GM18858 (cell line): Measurements from ENCODE around the gene INTS1.

ENCODE experiments used
- ATAC-seq: cut with Tn5 transposase; IDR thresholded peaks from one replicate; pipeline ENCODE4 v1.9.1; 2021; ENCODE audit not compliant: unreplicated experiment

Gene INTS1, protein sequence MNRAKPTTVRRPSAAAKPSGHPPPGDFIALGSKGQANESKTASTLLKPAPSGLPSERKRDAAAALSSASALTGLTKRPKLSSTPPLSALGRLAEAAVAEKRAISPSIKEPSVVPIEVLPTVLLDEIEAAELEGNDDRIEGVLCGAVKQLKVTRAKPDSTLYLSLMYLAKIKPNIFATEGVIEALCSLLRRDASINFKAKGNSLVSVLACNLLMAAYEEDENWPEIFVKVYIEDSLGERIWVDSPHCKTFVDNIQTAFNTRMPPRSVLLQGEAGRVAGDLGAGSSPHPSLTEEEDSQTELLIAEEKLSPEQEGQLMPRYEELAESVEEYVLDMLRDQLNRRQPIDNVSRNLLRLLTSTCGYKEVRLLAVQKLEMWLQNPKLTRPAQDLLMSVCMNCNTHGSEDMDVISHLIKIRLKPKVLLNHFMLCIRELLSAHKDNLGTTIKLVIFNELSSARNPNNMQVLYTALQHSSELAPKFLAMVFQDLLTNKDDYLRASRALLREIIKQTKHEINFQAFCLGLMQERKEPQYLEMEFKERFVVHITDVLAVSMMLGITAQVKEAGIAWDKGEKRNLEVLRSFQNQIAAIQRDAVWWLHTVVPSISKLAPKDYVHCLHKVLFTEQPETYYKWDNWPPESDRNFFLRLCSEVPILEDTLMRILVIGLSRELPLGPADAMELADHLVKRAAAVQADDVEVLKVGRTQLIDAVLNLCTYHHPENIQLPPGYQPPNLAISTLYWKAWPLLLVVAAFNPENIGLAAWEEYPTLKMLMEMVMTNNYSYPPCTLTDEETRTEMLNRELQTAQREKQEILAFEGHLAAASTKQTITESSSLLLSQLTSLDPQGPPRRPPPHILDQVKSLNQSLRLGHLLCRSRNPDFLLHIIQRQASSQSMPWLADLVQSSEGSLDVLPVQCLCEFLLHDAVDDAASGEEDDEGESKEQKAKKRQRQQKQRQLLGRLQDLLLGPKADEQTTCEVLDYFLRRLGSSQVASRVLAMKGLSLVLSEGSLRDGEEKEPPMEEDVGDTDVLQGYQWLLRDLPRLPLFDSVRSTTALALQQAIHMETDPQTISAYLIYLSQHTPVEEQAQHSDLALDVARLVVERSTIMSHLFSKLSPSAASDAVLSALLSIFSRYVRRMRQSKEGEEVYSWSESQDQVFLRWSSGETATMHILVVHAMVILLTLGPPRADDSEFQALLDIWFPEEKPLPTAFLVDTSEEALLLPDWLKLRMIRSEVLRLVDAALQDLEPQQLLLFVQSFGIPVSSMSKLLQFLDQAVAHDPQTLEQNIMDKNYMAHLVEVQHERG (N-terminal part only)

DNA sequence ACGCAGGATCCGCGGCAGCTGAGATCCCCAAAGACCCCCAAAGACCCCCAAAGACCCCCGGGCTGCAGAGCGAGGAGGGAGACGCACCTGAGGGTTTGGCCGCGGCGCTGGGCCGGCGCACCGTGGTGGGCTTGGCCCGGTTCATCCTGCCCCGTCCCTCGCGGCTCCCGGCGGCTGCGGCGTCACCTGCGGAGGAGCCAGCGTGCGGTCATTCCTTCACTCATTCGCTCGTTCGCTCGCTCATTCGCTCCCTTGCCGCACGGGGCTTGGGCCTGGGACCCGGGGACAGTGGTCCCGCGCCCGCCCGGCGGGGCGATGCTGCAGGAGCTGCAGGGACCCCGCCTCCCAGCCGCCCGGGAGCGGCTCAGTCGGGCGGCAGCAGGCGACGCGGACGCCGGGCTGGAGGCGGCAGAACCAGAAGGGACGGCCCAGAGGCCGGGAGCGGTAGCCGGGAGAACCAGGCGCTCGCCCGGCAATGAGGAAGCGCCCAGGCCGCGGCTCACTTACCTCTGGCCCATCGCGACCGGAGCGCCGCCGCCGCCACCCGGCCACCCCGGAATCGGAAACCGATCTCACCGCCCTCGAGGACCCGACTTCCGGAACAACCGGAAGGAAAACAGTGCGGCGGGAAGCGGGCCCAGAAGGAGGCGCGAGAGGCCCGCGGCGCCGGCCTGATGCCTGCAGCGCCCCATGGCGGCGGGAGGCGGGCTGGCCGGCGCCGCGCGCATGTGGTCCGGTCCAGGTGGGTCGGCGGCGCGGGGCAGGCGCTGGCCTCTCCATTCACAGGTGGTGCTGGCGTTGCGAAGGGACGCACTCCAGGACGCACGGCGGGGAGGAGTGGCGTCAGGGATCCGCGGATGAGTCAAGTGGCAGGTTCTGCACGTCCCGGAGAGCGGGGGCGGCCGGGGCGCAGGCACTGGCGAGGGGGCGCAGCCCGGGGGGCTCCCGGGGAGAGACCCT lies at the start of gene INTS1:
TSS of gene INTS1 (minus strand) at position 574 of the 960 bp plus-strand sequence. CDS start at position 145, 429 bp downstream.
- peak; percentile 68 for ATAC-seq

DNA sequence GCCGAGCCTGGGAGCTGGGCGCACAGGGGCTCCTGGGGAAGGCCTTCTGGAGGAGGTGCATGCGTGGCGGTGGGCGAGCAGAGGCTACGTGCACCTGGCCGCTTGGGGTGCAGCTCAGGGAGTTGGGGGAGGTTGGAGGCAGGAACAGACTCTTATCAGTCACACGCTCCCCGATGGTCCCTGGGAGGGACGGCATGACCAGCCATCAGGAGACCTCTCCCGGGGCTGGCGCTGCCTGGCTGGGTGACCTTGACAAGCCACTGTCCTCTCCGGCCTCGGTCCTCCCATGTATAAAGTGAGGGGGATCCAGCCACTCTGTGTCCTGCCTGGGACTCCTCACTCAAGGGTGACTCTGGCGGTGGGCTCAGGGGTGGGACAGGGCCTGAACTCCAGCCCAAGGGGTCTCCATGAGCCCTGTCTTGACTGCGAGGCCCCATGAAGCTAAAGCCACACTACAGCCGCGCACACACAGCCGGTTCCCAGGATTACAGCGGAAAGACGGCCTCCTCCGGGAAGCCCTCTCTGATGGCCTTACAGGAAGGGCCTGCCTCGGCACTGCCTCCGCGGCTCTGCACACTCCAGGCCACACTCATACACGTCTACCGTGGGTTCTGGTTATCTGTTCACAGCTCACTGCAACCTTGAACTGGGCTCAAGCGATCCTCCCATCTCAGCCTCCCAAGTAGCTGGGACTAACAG lies 49.5 kb upstream of the INTS1 start:
- no peak for ATAC-seq

DNA sequence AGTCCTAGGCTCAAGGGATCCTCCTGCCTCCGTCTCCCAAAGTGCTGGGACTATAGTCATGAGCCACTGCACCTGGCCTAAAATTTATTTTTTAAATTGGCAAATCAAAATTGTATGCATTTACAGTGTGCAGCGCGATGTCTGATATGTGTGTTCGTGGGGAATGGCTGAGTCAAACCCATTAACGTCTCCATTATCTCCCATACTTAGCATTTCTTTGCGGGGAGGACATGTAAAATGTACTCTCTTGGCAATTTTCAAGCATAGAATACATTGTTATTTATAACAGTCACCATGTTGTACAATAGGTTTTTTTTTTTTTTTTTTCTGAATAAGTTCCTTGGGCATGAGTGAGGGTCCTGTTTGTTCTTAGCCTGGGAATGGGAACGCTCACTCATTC lies 48.0 kb upstream of the INTS1 start:
- no peak for ATAC-seq

DNA sequence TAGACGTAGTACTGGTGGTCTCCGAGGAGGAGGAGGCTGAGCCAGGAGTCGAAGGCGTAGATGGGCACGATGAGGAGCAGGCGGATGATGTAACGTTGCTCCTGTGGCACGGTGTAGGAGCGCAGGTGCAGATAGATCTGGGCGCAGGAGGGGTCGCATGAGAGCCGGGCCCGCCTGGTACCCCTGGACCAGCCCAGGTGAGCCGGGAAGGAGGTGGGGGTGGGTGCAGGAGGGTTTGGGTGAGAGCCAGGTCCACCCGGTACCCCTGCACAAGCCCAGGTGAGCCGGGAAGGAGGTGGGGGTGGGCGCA lies 46.6 kb upstream of the INTS1 start:
- ATAC-seq: no peak

DNA sequence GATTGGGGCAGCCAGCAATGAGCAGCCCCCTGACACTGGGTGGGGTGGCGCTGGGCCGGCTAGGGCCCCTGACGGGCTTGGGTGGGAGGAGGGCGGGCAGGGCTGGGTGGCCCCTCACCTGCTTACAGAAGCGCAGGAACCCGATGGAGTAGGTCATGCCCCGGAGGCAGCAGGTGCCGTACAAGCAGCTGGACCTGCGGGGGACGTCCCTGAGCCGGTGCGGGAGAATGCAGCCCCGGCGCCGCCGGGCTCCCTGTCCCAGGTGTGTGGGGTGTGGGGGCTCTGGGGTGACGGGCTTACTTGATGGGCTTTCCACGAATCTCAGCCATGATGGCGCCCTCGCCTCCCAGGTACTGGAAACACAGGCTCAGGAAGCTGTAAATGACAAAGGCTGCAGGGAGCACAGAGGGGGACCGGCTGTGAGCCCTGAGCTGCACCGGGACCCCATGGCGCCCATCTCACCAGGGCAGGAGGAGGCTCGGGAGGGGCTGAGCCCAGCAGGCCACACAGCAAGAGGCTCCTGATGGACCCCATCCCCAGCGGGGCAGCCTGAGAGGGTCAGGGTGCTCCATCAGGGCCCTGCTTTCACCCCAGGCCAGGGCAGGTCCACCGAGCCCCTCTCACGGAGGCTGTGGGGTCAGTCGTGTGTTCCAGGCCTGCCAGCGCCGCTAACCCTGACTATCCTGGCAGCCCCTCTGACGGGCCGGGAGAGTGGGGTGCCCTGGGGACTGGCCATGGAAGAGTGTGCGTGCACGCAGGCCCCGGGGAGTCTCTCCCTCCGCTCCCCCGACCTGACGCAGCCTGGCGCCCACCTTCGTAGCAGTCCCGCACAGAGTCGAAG lies 46.0 kb upstream of the INTS1 start:
- no peak for ATAC-seq

DNA sequence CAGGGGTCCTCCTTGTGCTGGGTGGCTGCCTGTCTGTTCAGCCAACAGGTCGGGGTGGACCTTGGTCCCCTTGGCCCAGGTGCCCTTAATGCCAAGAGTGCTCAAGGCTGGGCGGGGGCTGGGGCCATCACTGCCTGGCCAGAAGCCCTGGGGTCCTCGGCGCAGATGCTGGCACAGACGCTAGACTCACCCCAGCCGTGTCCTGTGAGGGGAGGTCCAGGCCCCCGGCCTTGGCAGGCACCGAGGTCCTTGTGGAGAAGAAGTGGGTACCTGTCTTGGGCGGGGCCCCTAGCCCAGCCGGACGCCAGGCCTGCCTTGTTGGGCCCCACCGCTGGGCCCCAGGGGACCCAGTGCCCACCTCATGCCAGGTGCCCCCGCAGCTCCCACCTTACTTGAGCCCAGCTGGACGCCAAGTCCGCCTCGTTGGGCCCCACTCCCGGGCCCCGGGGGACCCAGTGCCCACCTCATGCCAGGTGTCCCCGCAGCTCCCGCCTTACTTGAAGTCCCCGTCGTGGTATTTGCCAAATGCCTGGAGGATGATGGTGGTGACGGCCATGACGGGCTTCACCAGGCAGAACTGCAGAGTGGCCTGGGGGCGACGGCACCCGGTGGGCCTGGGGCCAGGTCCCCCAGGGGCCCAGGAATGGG lies 45.3 kb upstream of the INTS1 start:
- no peak for ATAC-seq

DNA sequence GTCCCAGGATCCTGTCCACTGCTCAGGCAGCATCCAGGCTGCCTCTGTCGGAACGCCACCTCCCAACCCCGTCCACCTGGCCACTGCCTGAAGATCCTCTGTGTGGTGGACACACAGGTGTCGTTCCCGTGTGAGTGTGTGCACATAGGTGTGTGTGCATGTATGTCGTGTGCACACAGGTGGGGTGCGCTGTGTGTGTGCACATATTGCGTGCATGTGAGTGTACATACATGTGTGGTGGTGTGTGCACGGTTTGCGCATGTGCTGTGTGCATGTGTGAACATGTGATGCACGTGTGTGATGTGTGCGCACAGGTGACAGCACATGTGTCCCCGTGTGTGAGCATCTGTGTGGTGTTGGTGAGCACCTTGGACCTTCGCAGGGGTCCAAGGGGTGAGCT lies 44.8 kb upstream of the INTS1 start:
- ATAC-seq: no peak

DNA sequence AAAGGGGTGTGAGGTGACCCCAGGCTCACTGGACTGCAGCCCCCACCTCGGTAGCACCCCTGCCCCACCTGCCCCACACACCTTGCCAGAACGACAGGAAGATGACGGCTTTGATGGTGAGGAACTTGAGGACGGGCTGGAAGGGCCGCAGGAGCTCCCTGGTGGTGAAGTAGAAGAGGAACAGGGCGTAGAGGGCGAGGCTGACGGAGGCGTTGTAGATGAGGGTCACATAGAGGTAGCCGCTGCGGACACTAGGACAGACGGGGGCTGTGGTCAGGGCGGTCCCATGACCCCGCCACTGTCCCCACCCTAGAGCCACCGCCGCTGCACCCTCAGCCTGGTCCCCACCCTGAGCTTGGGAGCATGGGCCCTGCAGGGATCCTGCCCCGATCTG lies 44.2 kb upstream of the INTS1 start:
- no peak for ATAC-seq

DNA sequence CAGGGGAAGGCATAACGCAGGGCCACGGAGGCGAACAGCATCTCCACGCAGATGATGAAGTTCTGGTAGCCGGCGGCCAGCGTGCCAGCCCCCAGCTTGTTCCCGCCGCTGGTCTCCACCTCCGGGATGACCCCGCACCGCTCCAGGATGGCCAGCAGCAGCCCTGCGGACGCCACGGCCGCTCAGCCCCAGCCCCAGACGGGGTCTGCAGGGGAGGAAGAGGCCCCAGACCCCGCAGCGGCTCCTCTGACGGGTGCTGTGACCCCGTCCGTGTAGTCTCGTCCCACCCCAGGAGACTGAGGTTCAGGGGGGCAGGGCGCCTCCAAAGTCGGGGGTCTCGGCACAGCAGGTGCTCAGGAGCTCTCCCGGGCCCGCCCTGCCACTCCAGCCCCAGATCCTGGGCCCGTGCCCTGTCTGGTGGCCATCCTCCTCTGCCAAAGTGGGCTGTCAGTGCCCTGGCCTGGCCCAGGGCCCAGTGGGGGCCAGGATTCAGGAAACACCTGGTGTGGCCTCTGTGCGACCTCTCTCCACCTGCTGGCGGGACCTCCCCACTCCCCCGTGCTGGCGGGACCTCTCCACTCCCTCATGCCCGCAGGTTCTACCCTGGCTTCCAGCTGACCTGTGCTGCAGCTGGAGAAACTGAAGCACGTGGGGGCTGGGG lies 43.7 kb upstream of the INTS1 start:
- ATAC-seq: no peak

DNA sequence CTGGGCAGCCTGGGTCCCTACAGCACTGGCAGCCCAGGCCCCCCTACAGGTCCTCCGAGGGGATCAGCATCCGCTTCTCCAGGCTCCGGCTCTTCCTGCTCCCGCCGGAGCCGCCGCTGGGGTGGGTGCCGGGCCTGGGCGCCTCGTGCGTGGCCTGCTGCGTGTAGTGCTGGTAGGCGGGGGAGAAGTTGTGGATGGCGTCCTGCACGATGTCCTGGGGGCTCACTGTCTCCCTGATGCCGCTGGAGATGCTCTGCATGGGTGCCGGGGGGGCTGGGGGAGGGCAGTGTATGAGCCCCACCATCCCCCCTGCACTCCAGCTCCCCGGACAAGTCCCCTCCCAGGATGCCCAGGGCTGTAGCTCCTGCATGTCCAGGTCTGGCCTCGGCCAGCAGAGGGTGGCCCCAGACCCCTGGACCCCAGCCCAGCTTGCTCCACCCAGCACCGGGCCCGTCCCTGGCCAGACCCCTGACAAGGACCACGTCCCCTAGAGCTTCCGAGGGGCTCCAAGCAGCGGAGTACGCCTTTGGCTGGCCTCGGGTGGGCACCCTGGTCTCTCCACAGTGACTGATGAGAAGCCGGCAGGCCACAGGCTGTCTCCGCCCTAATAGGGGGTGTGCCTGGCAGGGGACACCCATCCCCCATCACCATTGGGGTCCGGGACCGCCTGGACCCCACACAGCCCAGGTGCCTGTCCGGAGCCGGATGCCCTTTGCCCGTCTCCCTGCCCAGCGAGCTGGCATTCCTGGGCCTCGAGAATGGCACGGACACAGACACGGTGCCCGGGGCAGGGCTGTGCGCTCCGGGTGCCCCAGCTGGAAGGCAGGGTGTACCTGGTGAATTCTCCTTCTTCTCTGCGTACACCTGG lies 43.0 kb upstream of the INTS1 start:
- no peak for ATAC-seq

DNA sequence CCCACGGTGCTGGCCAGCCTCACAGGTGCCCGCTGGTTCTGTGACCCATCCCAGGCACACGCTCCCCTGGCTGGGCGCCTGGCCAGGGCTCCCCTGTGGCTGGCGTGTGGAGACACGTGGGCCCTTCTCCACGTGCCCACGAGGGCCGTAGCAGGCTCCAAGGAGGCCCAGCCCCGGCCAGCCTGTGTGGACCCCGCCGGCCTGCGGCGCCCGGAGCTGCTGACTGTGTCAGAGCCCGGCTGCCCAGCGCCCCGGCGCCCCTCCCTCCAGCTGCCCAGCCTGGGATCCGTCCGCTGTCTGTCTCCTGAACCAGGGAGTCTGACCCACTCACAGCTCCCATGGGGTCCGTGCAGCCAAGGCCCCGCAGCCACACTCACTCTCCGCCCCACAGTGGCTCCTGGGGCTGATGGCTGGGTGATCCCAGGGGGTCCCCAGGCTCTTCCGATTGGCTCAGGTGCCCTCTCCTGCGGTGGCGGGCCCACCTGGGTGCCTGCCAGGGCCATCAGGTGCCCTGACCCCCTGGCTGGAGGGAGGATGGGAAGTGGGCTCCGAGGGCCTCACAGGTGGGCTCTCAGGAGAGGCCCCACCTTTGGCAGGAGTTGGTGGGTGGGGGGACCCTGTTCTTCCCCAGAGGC lies 42.2 kb upstream of the INTS1 start:
- ATAC-seq: no peak

DNA sequence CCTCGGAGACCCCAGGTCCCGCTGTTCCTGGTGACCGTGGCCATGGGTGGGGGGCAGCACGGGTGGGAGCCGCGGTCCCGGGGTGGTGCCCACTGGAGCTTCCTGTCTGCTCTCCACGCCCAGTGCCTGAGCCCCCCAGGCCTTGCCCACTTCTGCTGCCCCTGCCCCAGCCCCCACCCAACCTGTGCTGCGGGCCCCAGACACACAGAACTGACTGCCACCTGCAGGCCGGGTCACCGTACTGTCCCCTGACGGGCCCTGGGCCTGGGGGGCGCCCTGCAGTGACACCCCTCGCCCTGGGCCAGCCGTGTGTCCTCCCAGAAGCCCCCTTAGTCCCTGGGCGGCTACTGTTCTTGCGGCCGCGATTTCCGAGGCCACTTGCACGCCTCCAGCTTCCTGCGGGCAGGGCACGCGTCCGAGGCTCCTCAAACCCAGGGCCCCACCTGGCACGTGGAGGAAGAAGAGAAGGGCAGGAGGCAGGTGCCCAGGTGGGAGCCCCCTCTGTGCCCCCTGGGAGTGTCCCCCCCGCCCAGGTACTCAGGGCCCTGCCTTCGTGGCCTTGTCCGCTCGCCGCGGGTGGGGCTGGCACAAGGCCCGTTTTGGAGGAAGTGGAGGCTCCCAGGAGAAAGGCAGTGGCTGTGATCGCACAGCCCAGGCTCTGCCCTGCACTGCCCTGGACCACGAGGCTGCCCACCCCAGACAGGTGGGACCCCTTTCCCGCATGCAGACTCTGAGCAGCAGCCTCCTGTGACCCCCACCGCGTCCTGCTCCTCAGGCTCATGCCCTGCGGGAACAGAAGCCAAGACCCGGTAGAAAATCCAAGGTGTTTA lies 41.4 kb upstream of the INTS1 start:
- ATAC-seq: no peak

DNA sequence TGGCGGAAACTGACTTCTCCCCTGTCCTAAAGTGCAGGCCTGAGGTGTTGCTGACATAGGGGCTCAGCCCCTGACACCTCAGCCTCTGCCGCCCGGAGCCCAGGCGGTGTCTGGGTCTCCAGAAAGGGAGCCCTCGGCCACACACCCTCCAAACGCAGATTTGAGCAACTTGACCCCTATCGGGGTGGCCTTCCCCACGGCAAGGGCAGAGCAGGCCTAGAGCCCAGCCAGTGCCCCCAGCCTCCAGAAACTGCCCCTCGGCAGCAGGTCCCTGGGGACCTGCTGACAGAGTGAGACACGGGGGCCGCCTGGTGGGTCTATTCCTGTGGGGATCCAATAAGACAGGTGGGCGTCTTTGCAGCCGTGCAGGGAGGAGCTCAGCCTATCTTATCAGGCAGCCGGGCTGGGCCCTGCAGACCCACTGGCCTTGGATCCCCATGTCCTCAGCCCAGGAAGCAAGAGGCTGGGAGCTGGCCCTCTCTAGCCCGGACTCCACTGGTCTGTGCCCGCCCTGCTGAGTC lies 40.8 kb upstream of the INTS1 start:
- ATAC-seq: no peak

DNA sequence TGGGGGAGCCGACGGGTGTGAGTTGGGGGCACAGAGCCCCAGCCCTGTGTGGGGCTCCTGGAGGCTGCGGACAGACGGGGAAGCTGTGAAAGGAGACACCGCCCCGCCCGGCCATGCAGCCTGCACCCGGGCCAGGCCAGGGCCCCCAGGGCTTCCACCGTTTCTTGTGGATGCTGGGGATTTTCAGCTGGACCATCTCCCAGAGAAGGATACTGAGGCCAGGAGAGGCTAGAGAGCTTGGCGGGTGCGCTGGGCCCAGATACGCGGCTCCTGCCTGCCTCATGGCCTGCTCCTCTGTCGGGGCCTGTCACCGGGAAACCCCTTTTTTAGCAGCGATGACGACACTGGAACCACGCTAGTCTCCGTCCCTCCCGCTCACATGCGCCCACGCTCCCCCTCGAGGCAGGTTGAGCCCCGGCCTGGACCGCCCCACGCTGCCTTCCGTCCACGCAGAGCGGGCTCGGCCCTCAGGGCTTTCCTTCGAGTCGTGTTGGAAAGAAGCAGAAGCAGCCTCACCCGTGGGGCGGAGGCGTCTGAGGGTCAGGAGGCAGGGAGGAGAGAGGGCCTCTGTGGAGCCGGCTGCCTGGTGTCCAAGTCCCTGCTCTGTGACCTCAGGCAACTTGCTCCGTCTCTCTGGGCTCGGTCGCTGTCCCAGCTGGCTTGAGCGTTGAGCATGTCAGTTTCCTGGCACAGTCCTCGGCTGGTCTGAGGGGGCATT lies 40.1 kb upstream of the INTS1 start:
- ATAC-seq: no peak

DNA sequence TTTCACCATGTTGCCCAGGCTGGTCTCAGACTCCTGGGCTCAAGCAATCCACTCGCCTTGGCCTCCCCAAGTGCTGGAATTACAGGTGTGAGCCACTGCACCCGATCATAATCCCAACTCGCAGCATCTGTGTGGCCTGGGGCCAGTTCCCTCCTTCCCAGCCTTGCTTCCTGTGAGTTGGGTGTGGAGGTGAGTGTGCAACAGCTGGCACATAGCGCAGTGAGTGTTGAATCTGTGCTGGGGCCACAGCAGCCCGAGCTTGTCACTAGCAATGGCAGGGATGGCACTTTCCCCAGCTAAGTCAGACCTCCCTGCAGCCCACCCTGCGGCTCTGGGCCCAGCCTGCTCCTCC lies 39.6 kb upstream of the INTS1 start:
- ATAC-seq: no peak
